MCF 10A (cell line): ENCODE data around the gene NLRC3. TPM values are rescaled to one million over a fixed set of nuclear protein-coding genes. Genes with fewer than 3 reads are reported as not detected.

Experiments used
- BruUV-seq: library from RNA; stranded (reverse); fragments of 400-500 nt; replicated peaks from 2 replicates; lab custom pipeline; 2021; lab: Mats Ljungman, UMichigan
- CTCF ChIA-PET: fragments of 300-600 bp; sonication (Branson Sonifier 250); formaldehyde crosslinking; extraction: SDS; loops from one replicate; lab custom pipeline; 2021; ENCODE audit warnings: antibody characterized with exemption, inconsistent platforms; lab: Yijun Ruan, JAX
- POLR2A ChIA-PET: fragments of 300-600, 350-650 bp; sonication (Branson Sonifier 250); formaldehyde crosslinking; extraction: SDS; loops from one replicate; lab custom pipeline; 2020; ENCODE audit warnings: antibody characterized with exemption, inconsistent platforms; lab: Yijun Ruan, JAX
- DNase-seq: peaks from one replicate; pipeline ENCODE4 v3.0.0-alpha.2; 2018; ENCODE audit not compliant: unreplicated experiment
- H3K27ac Mint-ChIP-seq: one replicate; pipeline ENCODE4 v1.8.0; 2022; ENCODE audit warnings: mild to moderate bottlenecking, low read depth, mixed read lengths; ENCODE audit not compliant: unreplicated experiment
- H3K27me3 Mint-ChIP-seq: one replicate; pipeline ENCODE4 v1.8.0; 2022; ENCODE audit warnings: mixed read lengths; ENCODE audit not compliant: insufficient read depth, unreplicated experiment
- H3K36me3 Mint-ChIP-seq: one replicate; pipeline ENCODE4 v1.8.0; 2022; ENCODE audit warnings: mild to moderate bottlenecking, moderate library complexity, mixed read lengths; ENCODE audit not compliant: insufficient read depth, unreplicated experiment
- H3K4me1 Mint-ChIP-seq: one replicate; pipeline ENCODE4 v1.8.0; 2022; ENCODE audit warnings: mixed read lengths; ENCODE audit not compliant: insufficient read depth, unreplicated experiment
- H3K4me3 Mint-ChIP-seq: one replicate; pipeline ENCODE4 v1.8.0; 2022; ENCODE audit warnings: mild to moderate bottlenecking, moderate library complexity, mixed read lengths; ENCODE audit not compliant: unreplicated experiment
- H3K9me3 Mint-ChIP-seq: one replicate; pipeline ENCODE4 v1.8.0; 2022; ENCODE audit warnings: mixed read lengths; ENCODE audit not compliant: unreplicated experiment
- intact Hi-C: fragments of 100-400 bp; cut with micrococcal nuclease; formaldehyde crosslinking; loops from 2 replicates; pipeline ENCODE4 v1.14.1; 2022
- total RNA-seq: library from RNA; stranded (reverse); gene quantifications from 2 replicates; pipeline ENCODE4 v1.2.3, GENCODE V29; 2022
- TF ChIP-seq, protein P1 (sequence below): fragments of 200-600 bp; IDR thresholded peaks from one replicate; pipeline ENCODE4 v1.8.0; 2022; ENCODE audit warnings: antibody characterized with exemption, mild to moderate bottlenecking; ENCODE audit not compliant: unreplicated experiment

Gene NLRC3
- total RNA-seq, 1 experiment from 2014 or later: not detected

DNA sequence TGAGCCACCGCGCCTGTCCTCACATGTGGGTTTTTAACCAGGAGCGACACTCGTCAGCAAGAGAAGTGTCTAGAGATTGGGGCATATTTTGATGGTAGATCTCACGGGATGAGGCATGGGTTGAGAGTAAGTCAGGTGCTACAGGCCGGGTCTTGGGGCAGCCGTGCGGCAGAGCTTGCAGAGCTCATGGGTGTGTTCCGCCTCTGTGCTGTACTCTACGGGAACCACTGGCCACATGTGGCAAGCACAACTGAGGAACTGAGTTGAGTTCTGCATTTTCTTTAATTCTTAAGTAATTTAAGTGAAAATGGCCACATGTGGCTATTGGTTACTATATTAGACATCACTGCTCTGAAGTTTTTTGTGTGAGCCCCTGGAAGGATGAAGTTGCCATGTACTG lies 66.8 kb downstream of the NLRC3 start:
- H3K9me3 Mint-ChIP-seq: no peaks in the 10 kb centered on the region
- ChIA-PET POLR2A (interaction anchor here (1.2 kb wide), 1 partner anchor 11 kb away, joined by 4 read pairs; no protein-coding TSS in a partner anchor), CTCF (interaction anchor here (0.6 kb wide), 1 partner anchor 186 kb away, joined by 3 read pairs; no protein-coding TSS in a partner anchor)
- H3K36me3 Mint-ChIP-seq: peaks cover 93% of the 10 kb centered on the region
- no TSS peak for BruUV-seq
- H3K27me3 Mint-ChIP-seq: no peaks in the 10 kb centered on the region
- intact Hi-C loops: no loop called here
- no peak overlapping the region for H3K4me3 Mint-ChIP-seq
- TF ChIP-seq, protein P1, sequence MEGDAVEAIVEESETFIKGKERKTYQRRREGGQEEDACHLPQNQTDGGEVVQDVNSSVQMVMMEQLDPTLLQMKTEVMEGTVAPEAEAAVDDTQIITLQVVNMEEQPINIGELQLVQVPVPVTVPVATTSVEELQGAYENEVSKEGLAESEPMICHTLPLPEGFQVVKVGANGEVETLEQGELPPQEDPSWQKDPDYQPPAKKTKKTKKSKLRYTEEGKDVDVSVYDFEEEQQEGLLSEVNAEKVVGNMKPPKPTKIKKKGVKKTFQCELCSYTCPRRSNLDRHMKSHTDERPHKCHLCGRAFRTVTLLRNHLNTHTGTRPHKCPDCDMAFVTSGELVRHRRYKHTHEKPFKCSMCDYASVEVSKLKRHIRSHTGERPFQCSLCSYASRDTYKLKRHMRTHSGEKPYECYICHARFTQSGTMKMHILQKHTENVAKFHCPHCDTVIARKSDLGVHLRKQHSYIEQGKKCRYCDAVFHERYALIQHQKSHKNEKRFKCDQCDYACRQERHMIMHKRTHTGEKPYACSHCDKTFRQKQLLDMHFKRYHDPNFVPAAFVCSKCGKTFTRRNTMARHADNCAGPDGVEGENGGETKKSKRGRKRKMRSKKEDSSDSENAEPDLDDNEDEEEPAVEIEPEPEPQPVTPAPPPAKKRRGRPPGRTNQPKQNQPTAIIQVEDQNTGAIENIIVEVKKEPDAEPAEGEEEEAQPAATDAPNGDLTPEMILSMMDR: no peak
- no peak for DNase-seq
- H3K4me1 Mint-ChIP-seq: peaks cover 12% of the 10 kb centered on the region
- H3K27ac Mint-ChIP-seq: no peak overlapping the region

DNA sequence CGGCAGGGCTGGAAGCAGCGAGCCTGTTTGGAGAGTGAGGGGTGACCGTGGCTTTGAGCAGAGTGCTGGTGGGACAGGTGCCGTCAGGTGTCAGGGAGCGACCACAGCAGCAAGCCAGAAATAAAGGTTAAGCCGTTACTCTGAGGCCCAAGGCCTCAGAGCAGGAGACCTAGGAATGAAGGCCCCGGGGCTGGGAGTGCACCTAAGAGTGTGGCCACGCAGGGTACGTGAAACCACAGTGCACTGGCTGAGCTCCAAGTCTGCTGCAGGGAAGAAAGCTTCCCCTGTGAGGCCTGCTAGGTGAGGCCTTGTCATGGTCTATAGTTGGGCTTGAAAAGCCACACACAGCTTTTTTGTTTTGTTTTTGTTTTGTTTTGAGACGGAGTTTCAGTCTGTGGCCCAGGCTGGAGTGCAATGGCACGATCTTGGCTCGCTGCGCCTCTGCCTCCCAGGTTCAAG lies 67.7 kb downstream of the NLRC3 start:
- no peaks in the 10 kb centered on the region for H3K27me3 Mint-ChIP-seq
- peaks cover 12% of the 10 kb centered on the region for H3K4me1 Mint-ChIP-seq
- intact Hi-C loops: no loop called here

DNA sequence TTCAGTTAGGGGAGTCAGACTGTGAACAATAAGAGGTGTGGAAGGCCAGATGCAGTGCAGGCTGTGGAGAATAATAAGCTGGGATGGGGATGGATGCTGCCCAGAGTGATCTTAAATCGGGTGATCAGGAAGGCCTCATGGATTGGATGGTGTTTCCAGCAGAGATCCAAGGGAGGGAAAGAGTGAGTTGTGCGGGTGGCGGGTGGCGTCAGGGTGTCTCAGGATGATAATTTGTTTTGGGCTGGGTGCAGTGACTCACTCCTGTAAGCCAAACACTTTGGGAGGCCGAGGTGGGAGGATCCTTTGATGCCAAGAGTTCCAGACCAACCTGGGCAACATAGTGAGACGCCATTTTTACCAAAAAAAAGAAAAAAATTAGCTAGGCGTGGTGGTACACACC lies 68.5 kb downstream of the NLRC3 start:
- ChIA-PET CTCF (no interaction called here), POLR2A (interaction anchor here (0.6 to 1.4 kb wide), 4 partner anchors 103 to 1033 kb away, joined by 3 to 4 read pairs (median 4); partner anchors contain the start of genes ZNF174 and ZSCAN32)
- peak overlapping the region; percentile 64 for H3K27ac Mint-ChIP-seq
- no peaks in the 10 kb centered on the region for H3K27me3 Mint-ChIP-seq
- DNase-seq: no peak
- BruUV-seq: no TSS peak
- H3K4me3 Mint-ChIP-seq: peak overlapping the region; percentile 34
- no peaks in the 10 kb centered on the region for H3K9me3 Mint-ChIP-seq
- intact Hi-C loops: no loop called here
- TF ChIP-seq, protein P1: no peak
- H3K4me1 Mint-ChIP-seq: peaks cover 12% of the 10 kb centered on the region
- peaks cover 85% of the 10 kb centered on the region for H3K36me3 Mint-ChIP-seq

More for the DNA sequence above, 67.7 kb downstream of the NLRC3 start:
- DNase-seq: peak; percentile 54
- Mint-ChIP-seq H3K4me3 (no peak overlapping the region), H3K27ac (peak overlapping the region; percentile 64), H3K36me3 (peaks cover 93% of the 10 kb centered on the region), H3K9me3 (no peaks in the 10 kb centered on the region)
- POLR2A ChIA-PET: interaction anchor here (0.5 to 1.4 kb wide), 5 partner anchors 10 to 606 kb away, joined by 3 to 4 read pairs (median 3); no protein-coding TSS in a partner anchor
- CTCF ChIA-PET: interaction anchor here (0.6 kb wide), 3 partner anchors 27 to 1063 kb away, joined by 3 to 6 read pairs (median 4); no protein-coding TSS in a partner anchor
- TF ChIP-seq, protein P1: no peak
- no TSS peak for BruUV-seq

DNA sequence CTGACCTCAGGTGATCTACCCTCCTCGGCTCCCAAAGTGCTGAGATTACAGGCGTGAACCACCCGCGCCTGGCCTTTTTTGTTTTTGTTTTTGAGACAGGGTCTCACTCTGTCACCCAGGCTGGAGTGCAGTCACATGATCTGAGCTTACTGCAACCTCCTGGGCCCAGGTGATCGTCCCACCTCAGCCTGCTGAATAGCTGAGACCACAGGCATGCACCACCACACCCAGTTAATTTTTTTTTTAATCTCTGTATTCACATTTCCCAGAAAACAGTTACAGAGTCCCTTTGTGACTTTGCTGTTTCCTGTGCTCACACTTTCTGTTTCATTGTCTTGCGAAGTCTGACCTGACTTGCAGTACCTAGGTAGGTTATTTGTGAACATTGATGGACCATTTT lies 73.7 kb downstream of the NLRC3 start:
- H3K27ac Mint-ChIP-seq: no peak overlapping the region
- CTCF ChIA-PET: interaction anchor here (0.7 to 2.0 kb wide), 2 partner anchors 10 to 846 kb away, joined by 3 to 4 read pairs; no protein-coding TSS in a partner anchor
- peaks cover 4% of the 10 kb centered on the region for H3K4me1 Mint-ChIP-seq
- no TSS peak for BruUV-seq
- TF ChIP-seq, protein P1: no peak
- no peaks in the 10 kb centered on the region for H3K9me3 Mint-ChIP-seq
- H3K27me3 Mint-ChIP-seq: no peaks in the 10 kb centered on the region
- H3K4me3 Mint-ChIP-seq: no peak overlapping the region
- POLR2A ChIA-PET: no interaction called here
- no peak for DNase-seq
- intact Hi-C loops: no loop called here
- H3K36me3 Mint-ChIP-seq: peaks cover 45% of the 10 kb centered on the region
